Stimulated activated CD4-positive, alpha-beta T cell treated with anti-CD3 and anti-CD28 coated beads, Interleukin-12 subunit alpha, Interleukin-12 subunit beta, amount 100 ng/mL, for 4 hours (primary cell): Measurements from ENCODE around the gene FLYWCH1.

Source experiments
- DNase-seq: peaks from one replicate; pipeline ENCODE4 v3.0.0-alpha.2; 2020

The FLYWCH1 gene

DNA sequence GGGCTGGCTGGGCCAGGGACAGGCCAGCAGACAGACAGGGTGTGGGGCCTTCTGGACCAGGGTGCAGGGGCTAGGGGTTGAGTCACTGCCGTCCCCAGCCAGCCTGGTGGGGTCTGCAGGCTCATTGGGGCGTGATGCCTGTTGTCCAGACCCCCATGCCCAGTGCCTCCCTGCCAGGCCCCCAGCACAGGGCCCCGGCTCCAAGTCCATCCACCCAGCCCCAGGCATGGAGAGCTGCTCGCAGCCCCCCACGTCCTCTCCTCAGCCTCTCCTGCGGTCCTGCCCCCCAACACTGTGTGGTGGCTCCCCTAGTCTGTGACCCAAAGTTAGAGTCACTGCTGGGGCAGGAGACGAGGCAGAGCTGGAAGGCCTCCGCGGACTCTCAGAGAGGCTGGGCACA, 75.6 kb downstream of the FLYWCH1 start:
- DNase-seq, result no peak

DNA sequence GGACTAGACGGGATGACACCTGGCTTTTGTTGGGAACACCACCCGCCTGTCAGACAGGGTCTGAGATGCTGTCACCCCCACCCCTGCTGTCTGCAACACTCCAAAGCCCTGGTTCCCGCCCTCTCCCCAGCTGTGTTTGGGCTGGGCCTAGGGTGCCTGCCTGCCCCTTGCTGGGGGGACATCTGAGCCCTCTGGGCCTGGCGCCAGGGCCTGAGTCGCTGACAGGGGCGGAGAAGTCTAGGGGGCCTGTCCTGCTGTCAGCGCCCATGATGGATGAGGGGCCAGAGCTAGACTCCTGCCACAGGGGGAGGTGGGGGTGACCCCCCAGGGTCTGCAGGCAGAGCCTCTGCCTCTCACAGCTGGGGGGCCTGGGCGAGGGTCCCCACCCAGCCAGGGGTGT, 76.1 kb downstream of the FLYWCH1 start:
- DNase-seq, result no peak

DNA sequence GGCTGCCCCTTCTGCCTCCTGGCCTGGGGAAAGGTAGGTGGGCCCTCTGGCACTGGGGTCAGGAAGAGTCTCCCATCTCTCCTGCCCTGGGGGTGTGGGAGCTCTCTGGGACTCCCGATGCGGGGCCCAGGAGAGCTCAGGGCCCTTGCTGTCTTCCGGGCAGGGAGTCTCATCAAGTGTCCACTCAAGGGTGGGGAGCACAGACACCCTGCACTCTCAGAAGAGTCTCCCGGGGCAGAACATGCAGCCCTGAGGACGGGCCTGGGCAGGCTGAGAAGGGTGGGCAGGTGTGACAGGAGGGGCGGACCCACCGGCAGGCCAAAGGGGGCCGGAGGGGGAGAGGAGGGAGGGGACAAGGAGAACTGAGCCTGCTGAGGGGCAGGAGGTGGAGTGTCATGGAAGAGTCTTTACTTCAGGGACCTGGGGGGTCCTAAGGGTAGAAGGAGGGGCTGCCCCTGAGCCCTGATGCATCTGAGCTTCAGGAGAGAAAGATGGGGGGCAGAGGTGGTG, 76.9 kb downstream of the FLYWCH1 start:
- no peak for DNase-seq

- DNase-seq, result no peak
These were observed 79.2 kb downstream of the FLYWCH1 start for GRCh38 chr16:2990891-2991290.

DNA sequence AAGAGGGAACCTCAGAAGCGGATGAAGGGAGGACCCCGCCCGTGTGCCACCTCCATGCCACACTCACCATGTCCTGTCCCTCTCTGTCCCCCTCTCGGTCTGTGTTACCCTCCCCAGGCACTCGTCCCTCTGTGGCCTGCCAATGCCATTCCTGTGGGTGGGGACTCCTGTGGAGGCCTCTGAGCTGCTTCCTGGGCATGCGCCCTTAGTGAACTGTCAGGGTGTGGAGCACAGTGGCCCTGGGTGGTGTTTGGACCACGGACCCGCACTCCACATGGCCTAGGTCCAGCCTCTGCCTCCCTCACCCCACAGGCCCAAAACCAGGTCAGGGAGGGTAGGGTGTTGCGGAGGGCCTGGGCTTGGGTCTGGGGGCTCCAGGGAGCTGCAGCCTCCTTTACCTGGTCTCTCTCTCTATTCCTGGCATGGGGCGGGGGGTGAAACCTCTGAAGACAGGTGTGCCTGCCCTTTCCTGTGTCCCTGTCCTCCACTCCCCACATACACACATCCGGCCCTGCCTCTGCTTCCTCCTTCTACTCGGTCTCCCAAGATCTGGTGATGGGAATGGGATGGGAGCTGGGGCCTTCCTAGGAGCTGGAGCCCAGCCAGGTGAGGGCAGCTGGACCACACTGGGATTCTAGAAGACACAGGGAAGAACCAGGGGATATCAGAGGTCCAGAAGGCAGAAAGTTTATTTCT, 80.0 kb downstream of the FLYWCH1 start:
- no peak for DNase-seq

DNA sequence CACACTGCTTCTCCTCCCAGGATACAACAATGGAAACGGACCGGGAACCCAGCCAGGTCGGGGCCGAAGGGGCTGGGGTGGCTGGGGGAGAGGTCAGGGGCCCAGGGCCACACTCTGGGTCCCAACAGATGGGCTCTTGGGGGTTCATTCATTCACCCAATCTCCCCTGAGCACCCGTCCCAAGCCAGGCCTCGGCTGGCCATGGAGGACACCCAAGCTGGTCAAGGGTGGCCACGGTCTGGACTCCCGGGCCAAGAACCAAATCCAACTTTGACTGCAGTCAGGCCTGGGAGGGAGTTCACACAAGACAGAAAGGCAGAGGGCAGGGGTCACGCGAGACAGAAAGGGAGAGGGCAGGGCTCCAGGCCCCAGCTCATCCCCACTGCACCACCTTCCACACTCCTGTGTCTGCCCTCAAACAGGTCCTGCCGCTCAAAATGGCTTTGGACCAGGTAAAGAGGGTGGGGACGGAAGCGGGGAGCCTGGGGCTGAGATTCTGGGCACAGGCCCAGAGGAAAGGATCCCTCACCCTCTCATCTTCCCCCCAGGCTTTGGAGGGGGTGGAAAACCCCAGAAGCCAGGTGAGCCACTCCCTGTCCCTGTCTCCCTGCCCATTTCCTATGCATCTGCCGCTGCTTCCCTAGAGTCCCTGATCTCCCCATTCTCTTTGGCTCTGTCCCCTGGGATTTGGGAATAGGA, 80.8 kb downstream of the FLYWCH1 start:
- DNase-seq, result no peak

DNA sequence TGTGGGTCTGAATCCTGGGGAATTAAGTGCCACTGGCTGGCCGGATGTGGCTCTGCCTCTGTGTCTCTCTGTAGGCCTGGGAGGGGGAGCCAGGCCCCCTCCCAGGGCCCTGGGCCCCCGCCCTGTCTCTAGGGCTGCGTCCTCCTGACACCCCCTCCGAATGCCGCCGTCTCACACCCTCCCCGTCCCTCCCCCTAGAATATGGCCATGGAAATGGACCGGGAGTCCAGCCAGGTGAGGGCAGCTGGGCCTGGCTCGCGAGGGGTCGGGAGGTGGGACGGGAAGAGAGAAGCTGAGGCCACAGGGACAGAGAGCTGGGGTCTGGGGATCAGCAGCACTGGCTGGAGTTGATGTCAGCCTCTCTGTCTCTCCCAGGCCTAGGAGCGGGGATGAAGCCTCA, 84.6 kb downstream of the FLYWCH1 start:
- DNase-seq, result no peak

- DNase-seq, result no peak
These were observed 88.2 kb downstream of the FLYWCH1 start for GRCh38 chr16:2999929-3000328.

GRCh38 chr16:3000540-3000939, 88.8 kb downstream of the FLYWCH1 start:
- DNase-seq, result no peak
